HUES48 (cell line): Measurements from ENCODE around the gene NRF1.

ENCODE experiments used
- H3K27ac ChIP-seq: one replicate; pipeline ENCODE4 v1.7.0; 2013; ENCODE audit warnings: low read depth, low read length, inconsistent platforms
- H3K27me3 ChIP-seq: 2 replicates; pipeline ENCODE4 v1.6.1; 2013; ENCODE audit warnings: mild to moderate bottlenecking, low read length; ENCODE audit not compliant: control insufficient read depth, insufficient read depth
- H3K36me3 ChIP-seq: 2 replicates; pipeline ENCODE4 v1.6.1; 2013; ENCODE audit warnings: low read length; ENCODE audit not compliant: control insufficient read depth, insufficient read depth
- H3K4me1 ChIP-seq: 2 replicates; pipeline ENCODE4 v1.6.1; 2013; ENCODE audit warnings: mild to moderate bottlenecking, low read length; ENCODE audit not compliant: control insufficient read depth, insufficient read depth
- H3K4me3 ChIP-seq: 2 replicates; pipeline ENCODE4 v1.5.1; 2013; ENCODE audit warnings: mild to moderate bottlenecking, low read depth, low read length
- H3K9ac ChIP-seq: 2 replicates; pipeline ENCODE4 v1.6.1; 2013; ENCODE audit warnings: mild to moderate bottlenecking, low read depth, low read length, moderate library complexity
- H3K9me3 ChIP-seq: 2 replicates; pipeline ENCODE4 v1.6.1; 2013; ENCODE audit warnings: low read length; ENCODE audit not compliant: control insufficient read depth, insufficient read depth

NRF1 gene

DNA sequence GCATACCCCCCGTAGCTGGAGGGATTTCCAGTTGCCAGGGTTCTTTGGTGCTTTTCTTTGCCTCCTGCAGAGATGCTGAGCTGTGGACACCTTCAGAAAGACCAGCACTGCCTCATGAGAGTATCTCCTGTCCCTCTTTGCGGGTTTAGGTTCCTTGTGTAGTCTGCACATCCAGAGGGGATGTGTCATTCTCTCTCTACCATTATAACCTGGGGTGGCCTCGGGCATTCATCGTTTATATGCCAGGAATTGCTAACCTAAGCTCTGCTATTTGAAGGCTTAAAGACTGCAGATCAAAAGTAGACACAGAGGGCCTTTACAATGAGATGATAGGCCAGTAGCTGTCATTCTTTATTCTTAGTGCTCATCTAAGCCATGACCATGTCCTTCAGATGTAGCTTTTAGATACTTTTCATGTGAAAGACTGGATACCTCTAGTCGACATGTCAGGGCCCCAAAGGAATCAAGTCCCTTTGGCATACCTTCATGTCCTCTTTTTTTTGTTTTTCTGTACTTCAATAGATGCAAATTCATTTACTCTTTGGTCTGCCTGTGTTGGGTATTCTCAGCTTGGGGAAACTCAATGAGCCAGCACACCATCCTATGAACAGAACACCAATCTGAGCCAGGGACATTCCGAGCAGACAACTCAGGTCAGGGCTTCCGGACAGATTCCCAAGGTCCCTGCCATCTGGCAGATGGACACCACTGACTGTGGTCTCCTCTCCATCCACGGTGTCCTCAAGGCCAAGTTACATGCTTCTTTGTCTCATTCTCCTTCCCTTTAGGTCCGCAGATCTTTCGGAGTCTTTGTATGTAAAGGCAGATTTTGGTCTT, 129.3 kb downstream of the NRF1 start:
- no peaks in the 10 kb centered on the region for H3K27me3 ChIP-seq
- no peak overlapping the region for H3K27ac ChIP-seq
- H3K36me3 ChIP-seq: peaks cover 16% of the 10 kb centered on the region

DNA sequence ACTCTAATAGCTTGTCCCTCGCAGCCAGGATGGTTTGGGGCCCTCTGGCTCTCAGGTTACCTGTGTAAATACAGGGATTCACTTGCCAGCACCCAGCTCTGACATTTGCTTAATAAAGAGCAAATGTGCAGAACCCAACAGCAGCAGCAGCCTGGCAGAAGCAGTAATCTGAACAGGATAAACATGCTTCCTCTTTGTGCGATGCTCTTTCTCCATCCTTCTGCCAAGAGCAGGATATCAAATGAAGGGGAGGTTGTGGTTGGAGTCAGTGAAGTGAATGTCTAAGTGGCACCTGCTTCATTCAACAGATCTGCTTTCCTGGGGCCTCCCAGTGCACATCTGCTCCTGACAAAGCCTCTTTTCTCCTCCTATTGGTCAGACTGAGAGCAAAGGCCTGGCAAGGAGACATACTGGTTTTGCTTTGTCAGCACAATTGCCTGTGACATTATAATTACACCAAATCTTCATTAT, 130.3 kb downstream of the NRF1 start:
- Histone ChIP-seq H3K27me3 (no peaks in the 10 kb centered on the region), H3K9ac (no peak overlapping the region), H3K4me1 (peaks cover 37% of the 10 kb centered on the region), H3K4me3 (no peak overlapping the region), H3K36me3 (peaks cover 19% of the 10 kb centered on the region), H3K9me3 (no peaks in the 10 kb centered on the region), H3K27ac (no peak overlapping the region)

More for the DNA sequence above, 129.3 kb downstream of the NRF1 start:
- no peak overlapping the region for H3K9ac ChIP-seq
- peaks cover 37% of the 10 kb centered on the region for H3K4me1 ChIP-seq
- H3K4me3 ChIP-seq: no peak overlapping the region
- no peaks in the 10 kb centered on the region for H3K9me3 ChIP-seq

DNA sequence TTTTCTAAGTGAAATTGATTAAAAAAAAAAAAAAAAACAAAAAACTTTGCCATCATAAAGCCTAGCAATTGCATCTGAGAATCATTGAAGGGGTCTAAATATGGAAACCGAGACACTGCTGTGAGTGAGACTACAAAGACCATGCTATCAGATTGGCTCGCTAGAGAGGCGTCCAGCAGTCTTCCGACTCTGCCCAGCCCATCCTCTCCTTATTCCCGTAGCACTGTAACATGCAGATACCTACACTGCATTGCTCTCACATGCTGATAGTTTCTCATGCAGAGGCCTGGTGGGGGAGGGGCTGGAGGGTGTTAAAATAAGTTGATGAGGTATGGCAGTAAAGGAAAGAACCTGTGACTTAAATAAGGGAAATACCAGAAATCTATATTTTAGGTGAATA, 130.7 kb downstream of the NRF1 start:
- Histone ChIP-seq H3K9me3 (no peaks in the 10 kb centered on the region), H3K27ac (no peak overlapping the region), H3K9ac (no peak overlapping the region), H3K27me3 (no peaks in the 10 kb centered on the region), H3K4me3 (no peak overlapping the region), H3K4me1 (peaks cover 37% of the 10 kb centered on the region), H3K36me3 (peaks cover 19% of the 10 kb centered on the region; the same call in 1 of the 2 replicates)

DNA sequence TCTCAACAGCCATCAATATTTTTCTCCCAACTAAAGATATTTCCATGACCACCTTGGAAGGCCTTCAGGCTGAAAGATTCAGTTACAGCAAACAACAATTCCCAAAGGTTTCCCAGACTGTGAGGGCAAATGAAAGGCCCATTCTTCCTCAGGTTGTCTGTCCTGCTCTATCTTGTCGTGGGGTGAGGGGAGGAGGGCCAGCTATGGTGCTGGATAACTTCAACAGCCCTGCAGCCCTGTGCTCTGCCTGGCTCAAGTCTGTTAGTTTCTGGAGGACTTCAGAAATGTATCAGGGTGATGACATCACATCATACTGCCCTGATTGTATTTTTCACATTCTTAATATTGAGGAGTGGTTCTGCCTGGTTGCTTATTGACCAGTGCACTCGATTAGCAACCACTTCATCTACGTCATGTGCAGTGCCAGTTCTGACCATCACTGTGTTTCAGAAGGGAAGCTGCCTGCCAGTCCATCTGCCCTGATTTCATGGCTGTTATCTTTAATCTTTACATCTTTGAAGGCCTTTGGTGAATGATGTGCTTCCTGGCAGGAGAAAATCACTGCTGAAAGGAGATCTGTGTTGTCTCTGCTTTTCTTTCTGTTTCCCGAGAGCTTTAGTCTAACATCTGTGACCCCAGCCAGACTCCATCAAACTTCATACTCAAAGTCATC, 135.5 kb downstream of the NRF1 start:
- no peak overlapping the region for H3K4me3 ChIP-seq

DNA sequence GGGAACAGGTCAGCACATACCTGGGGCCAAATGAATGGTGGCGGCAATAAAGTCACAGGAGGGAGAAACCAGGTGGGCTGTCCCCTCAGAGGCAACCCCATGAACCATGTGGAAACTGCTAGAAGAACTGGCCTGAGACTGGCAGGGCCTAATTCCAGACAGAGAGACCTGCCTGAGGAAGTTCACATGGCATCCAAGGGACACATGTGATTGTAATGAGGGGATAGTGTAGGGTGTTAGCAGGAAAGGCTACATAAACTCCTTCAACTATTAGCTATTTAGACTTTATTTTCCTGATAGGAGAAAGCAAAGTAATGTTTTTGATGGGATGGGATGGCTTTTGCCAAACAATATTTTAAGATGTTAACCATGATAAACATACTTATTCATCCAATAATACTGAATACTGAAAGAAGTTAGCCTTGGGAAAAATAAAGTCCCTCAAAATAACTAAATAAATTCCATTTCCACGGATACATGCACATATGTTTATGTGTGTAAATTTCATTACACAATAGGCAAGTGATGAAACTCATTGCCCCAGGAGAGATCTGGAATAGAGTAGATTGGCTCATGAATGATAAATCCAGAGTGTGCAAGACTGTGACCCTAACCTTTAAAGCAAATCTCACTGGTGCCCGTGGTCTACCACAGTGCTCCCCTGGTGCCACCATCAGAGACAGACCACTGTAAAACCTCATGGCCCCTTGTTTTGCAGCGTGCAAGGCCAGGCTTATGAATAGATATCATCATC, 137.0 kb downstream of the NRF1 start:
- H3K27ac ChIP-seq: no peak overlapping the region
- no peaks in the 10 kb centered on the region for H3K27me3 ChIP-seq
- H3K4me1 ChIP-seq: no peaks in the 10 kb centered on the region

More for the DNA sequence above, 135.5 kb downstream of the NRF1 start:
- Histone ChIP-seq H3K9me3 (no peaks in the 10 kb centered on the region), H3K9ac (no peak overlapping the region), H3K27me3 (no peaks in the 10 kb centered on the region), H3K27ac (no peak overlapping the region), H3K36me3 (peaks cover 23% of the 10 kb centered on the region; the same call in 1 of the 2 replicates), H3K4me1 (peaks cover 4% of the 10 kb centered on the region; the same call in 1 of the 2 replicates)

DNA sequence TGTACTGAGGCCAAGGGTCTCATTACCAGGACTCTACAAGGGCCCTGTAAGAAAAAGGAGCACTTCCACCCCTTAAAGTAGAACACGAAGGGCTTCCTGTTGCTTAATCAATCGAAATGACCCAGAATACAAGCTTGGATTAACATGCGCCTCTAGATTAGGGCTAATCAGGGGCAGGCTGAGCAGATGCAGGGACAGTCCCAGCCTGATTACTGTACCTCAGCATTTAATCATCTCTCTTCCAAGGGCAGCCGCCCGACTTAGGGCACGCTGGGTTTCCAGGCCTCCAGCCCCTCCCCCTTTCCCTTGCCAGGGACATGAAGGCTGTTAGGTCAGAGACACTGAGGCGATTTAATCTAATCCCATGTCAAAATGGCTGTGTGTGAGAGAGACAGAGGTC, 138.6 kb downstream of the NRF1 start:
- H3K27ac ChIP-seq: no peak overlapping the region
- H3K9ac ChIP-seq: no peak overlapping the region
- H3K9me3 ChIP-seq: no peaks in the 10 kb centered on the region
- H3K36me3 ChIP-seq: peaks cover 22% of the 10 kb centered on the region
- no peak overlapping the region for H3K4me3 ChIP-seq
- H3K27me3 ChIP-seq: no peaks in the 10 kb centered on the region
- H3K4me1 ChIP-seq: no peaks in the 10 kb centered on the region

More for the DNA sequence above, 137.0 kb downstream of the NRF1 start:
- Histone ChIP-seq H3K4me3 (no peak overlapping the region), H3K9me3 (no peaks in the 10 kb centered on the region), H3K9ac (no peak overlapping the region), H3K36me3 (peaks cover 19% of the 10 kb centered on the region; the same call in 1 of the 2 replicates)

DNA sequence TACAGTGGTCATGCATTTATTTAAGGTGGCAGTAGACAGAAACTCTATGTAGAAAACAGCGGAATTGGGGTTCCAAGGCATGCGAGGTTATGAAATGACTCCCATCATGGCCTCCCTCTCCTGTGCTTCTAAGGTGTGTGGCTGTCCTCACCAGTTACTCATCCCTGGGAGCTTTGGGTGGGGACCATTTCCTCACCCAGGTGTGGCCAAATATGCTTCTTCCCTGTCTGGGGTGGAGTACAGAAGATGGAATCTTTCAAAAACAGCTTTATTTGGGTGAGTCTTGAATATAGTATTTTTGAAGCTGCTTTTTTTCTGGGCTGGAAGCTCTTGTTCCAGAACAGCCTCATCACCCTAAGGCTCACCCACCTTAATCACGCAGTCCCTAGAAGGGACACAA, 139.0 kb downstream of the NRF1 start:
- no peaks in the 10 kb centered on the region for H3K4me1 ChIP-seq
- peaks cover 26% of the 10 kb centered on the region for H3K36me3 ChIP-seq
- no peak overlapping the region for H3K9ac ChIP-seq
- H3K9me3 ChIP-seq: no peaks in the 10 kb centered on the region
- H3K4me3 ChIP-seq: no peak overlapping the region
- H3K27ac ChIP-seq: no peak overlapping the region
- no peaks in the 10 kb centered on the region for H3K27me3 ChIP-seq

DNA sequence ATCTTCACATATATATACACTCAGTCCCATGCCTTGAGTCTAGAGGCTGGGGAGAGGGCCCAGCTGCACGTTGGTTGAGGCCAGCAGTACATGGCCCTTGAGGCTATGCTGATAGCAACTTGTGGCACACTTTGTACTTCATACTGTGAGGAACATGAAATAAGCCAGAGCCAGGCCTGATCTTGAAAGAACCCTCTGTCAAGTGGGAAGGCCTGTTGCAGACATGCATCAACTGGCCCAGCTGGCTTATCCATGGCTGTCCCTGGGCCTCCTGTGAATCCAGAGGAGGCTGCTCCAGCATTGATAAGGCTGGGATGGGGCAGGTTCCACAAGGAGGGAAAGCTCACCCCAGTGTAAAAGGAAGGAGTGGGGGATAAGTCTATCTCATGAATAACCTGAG, 140.4 kb downstream of the NRF1 start:
- no peak overlapping the region for H3K4me3 ChIP-seq

DNA sequence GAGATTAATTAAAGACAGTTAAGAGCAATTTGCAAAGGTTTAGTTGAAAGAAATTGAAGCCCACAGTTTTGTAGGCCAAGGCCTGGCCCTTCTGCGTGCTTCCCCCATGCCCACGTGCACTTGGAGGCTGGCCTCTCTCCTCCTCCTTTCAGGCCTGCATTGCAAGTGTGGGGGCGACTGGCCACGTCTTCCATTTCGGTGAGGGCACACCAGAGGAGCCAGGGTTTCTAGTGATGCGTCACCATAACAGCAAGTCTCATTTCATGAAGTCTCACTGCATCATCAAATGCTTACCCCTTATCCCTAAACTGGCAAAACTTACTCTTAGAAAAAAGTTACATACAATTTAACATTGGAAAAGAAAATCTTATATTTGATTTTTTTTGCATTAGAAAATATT, 141.2 kb downstream of the NRF1 start:
- no peak overlapping the region for H3K9ac ChIP-seq
- no peaks in the 10 kb centered on the region for H3K4me1 ChIP-seq
- no peaks in the 10 kb centered on the region for H3K27me3 ChIP-seq
- peaks cover 26% of the 10 kb centered on the region for H3K36me3 ChIP-seq
- H3K9me3 ChIP-seq: no peaks in the 10 kb centered on the region
- H3K27ac ChIP-seq: no peak overlapping the region
- H3K4me3 ChIP-seq: no peak overlapping the region

More for the DNA sequence above, 140.4 kb downstream of the NRF1 start:
- Histone ChIP-seq H3K9me3 (no peaks in the 10 kb centered on the region), H3K4me1 (no peaks in the 10 kb centered on the region), H3K36me3 (peaks cover 32% of the 10 kb centered on the region), H3K27ac (no peak overlapping the region), H3K9ac (no peak overlapping the region), H3K27me3 (no peaks in the 10 kb centered on the region)

DNA sequence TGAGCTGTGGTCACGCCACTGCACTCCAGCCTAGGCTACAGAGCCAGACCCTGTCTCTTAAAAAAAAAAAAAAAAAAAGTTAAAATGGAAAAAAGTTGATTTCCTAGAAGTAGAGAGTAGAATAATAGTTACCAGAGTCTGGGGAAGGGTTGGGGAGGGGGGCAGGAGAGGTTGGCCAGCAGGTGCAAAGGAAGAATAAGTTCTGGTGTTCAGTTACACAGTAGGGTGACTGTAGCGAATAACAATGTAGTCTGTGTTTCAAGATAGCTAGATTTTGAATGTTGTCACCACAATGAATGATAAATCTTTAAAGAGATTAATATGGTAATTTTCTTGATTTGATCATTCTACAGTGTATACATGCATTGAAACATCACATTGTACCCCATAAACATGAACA, 142.9 kb downstream of the NRF1 start:
- no peaks in the 10 kb centered on the region for H3K4me1 ChIP-seq
- H3K9ac ChIP-seq: no peak overlapping the region
- no peaks in the 10 kb centered on the region for H3K27me3 ChIP-seq
- H3K27ac ChIP-seq: no peak overlapping the region
- no peak overlapping the region for H3K4me3 ChIP-seq
- H3K9me3 ChIP-seq: no peaks in the 10 kb centered on the region
- peaks cover 22% of the 10 kb centered on the region for H3K36me3 ChIP-seq
